SIG-M5 treated with dmso at 0.1 percent for 504 hours (cell line): ENCODE results near the gene PMPCA.
"Not testable (repeated sequence)": the region's sequence is repeated elsewhere in the genome, so short reads cannot be mapped to it uniquely, and the experiment has no call there.

Experiments
- DNase-seq: peaks from one replicate; lab custom pipeline; 2025; ENCODE audit not compliant: unreplicated experiment; lab: John Stamatoyannopoulos, UW

Gene PMPCA

GRCh38 chr9:136409557-136410455 is 652 bp upstream of the PMPCA start:
- peak; percentile 11 for DNase-seq

DNA sequence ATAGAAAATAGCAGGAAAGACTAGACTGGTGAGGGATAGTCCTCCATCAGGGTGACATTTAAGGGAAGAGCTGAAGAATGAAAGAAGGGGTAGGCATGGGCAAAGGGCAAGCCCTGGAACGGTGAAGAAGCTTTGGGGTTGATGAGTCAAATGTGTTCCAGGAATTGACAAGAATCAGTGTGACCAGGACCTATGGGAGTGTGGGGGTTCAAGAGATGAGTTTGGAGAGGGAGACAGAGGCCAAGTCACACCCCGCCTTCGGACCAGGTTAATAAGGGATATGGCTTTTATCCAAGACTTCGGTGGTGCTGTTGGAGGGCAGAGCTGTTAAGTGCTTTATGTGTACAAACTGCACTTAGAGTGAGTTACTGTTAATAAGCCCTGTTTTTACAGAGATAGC is 920 bp downstream of the PMPCA start:
- no peak for DNase-seq

DNA sequence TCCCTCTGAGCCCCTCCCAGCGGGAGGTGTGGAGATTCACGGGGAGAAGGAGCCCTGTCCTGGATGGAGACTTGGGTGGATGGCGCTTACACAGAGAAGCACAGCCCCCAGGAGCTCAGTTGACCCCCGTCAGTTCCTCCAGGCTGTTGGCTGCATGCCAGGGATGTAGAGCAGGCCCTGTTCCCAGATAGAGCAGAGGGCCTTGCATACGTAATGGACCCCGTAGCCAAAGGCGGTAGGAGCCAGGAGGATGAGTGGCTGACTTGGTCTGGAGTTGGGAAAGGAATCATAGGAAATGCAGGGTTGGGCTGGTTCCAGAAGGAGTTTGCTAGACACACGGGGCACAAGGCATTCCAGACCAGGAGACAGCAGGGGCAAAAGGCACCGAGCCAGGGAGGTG is 2.5 kb downstream of the PMPCA start:
- no peak for DNase-seq

GRCh38 chr9:136416427-136416826 is 6.0 kb downstream of the PMPCA start:
- no peak for DNase-seq

DNA sequence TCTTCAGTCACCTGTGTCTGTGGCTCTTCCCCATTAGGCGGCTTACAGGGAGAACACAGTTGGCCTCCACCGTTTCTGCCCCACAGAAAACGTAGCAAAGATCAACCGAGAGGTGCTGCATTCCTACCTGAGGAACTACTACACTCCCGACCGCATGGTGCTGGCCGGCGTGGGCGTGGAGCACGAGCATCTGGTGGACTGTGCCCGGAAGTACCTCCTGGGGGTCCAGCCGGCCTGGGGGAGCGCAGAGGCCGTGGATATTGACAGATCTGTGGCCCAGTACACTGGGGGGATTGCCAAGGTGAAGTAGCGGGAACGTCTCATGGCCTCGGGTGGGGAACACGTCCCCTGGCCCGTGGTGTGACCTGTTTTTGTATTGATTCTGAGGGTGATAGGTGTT is 6.5 kb downstream of the PMPCA start:
- DNase-seq: no peak

GRCh38 chr9:136418182-136419091 is 8.0 kb downstream of the PMPCA start:
- no peak for DNase-seq

DNA sequence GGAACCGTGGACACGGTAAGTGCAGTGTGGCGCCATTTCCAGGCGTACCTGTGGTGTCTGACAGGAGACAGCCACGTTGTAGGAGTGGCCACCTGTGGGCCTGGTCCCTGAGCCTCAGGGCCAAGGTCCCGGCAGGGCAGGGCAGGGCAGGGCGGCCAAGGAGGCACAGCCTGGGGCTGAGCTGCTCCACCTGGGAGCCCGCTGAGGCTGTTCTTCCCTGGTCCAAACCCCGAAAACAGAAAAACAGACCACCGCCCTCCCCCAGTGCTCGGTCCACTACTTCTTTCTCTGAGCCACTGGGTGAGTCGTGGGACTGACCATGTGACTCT is 8.6 kb downstream of the PMPCA start:
- DNase-seq: no peak

DNA sequence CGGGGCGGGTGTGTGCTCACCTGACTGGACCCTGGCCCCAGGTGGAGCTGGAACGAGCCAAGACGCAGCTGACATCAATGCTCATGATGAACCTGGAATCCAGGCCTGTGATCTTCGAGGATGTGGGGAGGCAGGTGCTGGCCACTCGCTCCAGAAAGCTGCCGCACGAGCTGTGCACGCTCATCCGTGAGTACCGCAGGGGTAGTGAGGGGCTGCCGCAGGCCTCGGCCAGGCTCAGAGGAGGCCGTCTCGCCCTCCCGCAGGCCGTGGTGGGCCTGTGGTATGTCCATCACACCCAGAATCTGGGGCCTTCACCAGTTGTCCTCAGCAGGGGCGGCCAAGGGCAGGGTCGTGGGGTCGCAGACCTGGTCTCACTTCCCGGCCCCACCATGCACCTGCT is 11.3 kb downstream of the PMPCA start:
- DNase-seq: no peak

DNA sequence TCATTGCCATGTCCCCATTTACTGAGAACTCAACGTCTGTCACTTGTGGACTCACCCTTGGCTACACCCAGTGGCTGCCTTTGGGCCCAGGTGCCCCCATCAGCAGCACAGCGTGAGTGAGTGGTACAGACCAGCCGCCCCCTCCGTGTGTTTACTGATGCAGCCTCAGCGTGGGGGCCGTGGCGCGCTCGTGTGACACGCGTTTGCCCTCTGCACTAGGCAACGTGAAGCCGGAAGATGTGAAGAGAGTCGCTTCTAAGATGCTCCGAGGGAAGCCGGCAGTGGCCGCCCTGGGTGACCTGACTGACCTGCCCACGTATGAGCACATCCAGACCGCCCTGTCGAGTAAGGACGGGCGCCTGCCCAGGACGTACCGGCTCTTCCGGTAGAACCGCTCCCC is 12.4 kb downstream of the PMPCA start:
- DNase-seq: no peak

DNA sequence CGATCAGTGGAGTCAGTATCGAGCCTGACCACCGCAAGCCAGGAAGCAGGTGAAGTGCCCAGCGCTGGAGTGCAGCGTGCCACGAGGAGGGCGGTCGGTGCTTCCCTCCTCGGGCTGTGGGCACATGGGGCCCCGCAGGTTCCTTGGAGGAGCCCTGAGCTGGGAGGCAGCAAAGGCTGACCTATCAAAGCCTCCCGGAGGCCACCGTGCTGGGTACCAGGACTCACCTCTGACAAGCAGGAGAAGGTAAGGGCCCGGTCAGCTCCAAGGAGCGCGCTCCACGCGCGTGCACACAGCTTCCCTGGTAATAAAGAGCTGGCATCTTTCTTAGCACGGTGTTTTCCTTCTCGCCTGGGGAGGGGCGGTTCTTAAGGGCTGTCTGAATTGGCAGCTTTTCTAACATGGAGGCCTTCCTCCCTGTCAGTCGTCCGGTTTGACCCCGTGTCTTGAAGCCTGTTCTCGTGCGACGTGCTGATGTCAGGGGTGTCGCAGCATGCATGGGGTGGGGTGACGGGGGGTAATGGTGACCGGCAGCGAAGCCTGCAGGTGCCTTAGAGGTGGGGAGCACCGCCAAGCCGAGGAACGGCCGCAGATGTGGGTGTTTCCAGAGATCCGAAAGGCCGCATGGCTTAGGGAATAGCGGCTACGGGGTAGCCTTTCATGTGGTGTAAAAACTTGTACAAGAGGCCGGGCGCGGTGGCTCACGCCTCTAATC is 13.1 kb downstream of the PMPCA start:
- no peak for DNase-seq

GRCh38 chr9:136424750-136425362 is 14.4 kb downstream of the PMPCA start:
- no peak for DNase-seq

DNA sequence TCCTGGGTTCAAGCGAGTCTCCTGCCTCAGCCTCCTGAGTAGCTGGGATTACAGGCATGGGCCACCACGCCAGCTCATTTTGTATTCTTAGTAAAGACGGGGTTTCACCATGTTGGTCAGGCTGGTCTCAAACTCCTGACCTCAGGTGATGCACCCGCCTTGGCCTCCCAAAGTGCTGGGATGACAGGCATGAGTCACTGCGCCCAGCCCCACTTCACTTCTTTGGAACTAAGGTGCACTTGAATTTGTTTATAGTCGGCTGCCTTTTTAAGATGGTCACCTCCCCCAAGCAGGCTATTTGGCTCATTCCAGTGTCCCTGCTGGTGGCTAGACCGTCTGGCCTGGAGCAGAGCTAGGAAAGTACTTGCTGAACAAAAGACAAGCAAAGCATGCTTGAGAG is 14.9 kb downstream of the PMPCA start:
- DNase-seq: not testable (repeated sequence)

DNA sequence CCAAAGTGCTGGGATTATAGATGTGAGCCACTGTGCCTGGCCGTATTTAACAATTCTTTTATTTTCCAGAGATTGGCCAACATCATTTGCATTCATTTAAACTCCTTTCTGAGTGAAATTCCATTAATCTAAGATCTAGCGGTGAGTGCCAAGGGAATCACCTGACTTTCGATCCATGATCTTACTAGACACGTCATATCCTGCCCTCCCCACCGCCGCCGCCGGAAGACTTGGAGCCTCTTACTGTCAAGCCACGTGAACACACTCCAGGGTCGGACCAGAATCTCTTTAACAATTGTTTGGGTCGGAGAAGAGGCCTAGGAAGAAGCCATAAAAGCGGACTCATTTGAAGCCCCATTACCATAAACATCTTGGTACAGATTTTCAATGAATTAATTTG is 16.3 kb downstream of the PMPCA start:
- no peak for DNase-seq

GRCh38 chr9:136429075-136429628 is 18.7 kb downstream of the PMPCA start:
- DNase-seq: no peak

DNA sequence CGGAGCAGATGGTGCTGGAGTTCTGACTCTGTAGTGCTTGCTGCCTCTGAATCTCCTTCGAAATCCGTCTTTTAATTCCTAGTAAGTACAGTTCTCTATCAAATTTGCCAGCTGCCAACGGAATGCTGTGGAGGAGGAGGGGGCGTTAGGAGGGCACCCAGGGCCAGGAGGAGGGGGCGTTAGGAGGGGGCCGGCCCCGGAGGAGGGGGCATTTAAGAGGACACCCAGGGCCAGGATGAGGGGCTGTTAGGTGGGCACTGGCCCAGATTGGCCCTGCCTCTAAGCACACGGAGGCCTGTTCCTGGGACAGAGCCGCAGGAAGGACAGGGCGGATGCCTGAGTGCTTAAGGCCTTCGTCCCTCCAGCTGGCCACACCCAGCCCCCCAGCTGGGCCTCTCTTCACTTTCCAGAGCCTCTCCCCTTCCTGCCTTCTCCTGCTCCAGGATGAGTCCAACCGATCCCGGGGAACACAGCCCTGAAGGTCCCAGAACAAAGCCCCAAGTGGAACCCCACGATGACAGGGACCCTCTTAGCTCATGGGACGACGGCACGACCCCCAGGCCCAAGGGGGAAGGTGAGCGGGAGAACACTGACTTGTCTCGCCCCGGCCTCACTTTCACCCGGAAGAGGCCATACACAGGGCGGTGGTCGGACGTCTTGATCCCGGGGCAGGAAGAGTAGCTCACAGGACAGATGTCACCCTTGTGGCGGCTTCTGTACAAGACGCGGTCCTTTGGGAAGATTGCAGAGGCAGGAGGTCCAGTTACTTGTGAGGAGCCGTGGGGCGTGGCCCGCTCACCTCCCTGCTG is 19.4 kb downstream of the PMPCA start:
- DNase-seq: no peak

DNA sequence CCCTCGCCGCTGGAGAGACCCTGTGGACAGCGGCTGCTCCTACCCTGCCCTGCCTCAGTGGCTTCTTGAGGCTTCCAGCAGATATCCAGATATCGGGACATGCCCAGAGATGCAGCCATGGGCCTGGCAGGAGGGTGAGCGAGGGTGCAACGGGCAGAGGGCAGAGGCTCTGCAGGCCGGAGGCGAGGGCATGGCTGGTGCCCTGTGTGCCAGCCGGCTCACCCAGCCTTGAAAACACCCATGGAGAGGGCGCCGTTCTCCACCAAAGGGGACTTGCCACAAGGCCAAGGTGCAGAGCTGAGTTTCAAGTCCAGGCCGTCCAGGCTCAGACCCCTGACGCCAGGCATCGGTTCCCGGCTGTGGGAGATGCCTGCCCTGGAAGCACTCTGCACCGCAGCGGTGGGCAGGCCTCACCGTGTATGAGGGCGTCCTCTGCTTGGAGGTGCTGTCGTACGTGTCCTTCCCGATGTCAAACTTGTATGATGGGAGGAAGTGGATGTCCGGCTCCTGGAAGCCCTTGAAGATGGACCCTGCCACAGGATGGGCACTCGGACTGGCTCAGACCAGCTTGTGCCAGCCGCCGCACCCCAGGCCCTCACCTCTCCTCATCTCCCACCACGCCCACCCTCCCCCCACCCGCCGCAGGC is 20.3 kb downstream of the PMPCA start:
- no peak for DNase-seq

- no peak for DNase-seq
Observed at GRCh38 chr9:136431782-136432350, 21.4 kb downstream of the PMPCA start.

- no peak for DNase-seq
Observed at GRCh38 chr9:136432591-136432990, 22.1 kb downstream of the PMPCA start.

DNA sequence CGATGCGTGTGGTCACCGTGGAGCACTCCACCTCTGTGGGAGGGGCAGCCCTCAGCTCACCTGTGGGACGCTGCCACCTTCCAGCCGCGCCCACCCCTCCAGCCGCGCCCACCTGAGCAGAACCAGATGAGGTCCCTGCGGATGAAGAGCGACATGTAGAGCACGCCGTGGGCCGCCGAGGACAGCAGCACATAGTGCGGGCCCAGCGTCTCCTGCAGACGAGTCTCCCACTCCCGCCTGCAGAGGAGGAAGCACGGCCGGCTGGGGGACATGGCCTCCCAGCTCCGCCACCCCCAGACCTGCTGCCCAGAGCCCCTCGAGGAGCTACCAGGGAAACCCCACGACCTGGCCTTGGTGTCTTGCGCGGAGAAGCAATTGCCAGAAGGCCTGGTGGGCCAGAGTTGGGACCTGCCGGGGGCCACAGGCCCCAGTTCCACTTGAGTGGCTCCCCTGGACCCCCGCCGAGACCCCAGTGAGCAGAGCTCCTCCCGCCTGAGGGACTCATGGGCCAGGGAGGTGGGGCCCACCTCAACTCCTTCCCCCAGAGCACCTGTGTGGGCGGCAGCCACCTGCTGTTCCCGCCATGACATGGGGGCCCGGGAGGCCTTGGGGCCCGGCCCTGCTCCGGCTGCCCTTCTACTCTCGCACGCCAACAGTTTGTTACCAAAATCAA is 22.7 kb downstream of the PMPCA start:
- DNase-seq: no peak
